HepG2 (cell line): ENCODE measurements around the gene KIF3C. TPM values are rescaled to one million over a fixed set of nuclear protein-coding genes. Genes with fewer than 3 reads are reported as not detected.
A peak's percentile ranks its signal among the peaks of the same experiment; 100 is the strongest.

Experiments
- ATAC-seq: fragments of 200-7000 bp; cut with Tn5 transposase; 3 replicates; pipeline ENCODE4 v1.9.1; 2020; ENCODE audit warnings: mild to moderate bottlenecking, moderate library complexity
- BruUV-seq: library from RNA; stranded (reverse); fragments of 400-500 nt; replicated peaks from 2 replicates; lab custom pipeline; 2021; lab: Mats Ljungman, UMichigan
- CTCF ChIA-PET: fragments of 300-600 bp; formaldehyde crosslinking; extraction: SDS; loops from one replicate; lab custom pipeline; 2021; ENCODE audit warnings: low total read pairs, inconsistent platforms, low intra/inter-chr PET ratio; lab: Yijun Ruan, JAX
- POLR2A ChIA-PET: fragments of 350-600 bp; sonication (Branson Sonifier 250); formaldehyde crosslinking; loops from one replicate; lab custom pipeline; 2020; ENCODE audit warnings: antibody characterized with exemption, inconsistent platforms; lab: Yijun Ruan, JAX
- DNase-seq: peaks from one replicate; pipeline ENCODE4 v3.0.0-alpha.2; 2015; ENCODE audit warnings: low spot score
- FAIRE-seq: peaks from 3 replicates; lab custom pipeline; 2011; peaks lifted over from hg19 to GRCh38; lab: Jason Lieb, UNC
- H2AFZ ChIP-seq: one replicate; pipeline ENCODE4 v1.6.1; 2011; ENCODE audit warnings: low read length, inconsistent platforms
- H3K27ac ChIP-seq: fragments of 300-600 bp; 3 replicates; pipeline ENCODE4 v1.8.0; 2011; ENCODE audit warnings: mixed run types, mild to moderate bottlenecking, mixed read lengths, low read length, inconsistent platforms; ENCODE audit not compliant: insufficient read depth; ENCODE audit errors: extremely low read length
- H3K27me3 ChIP-seq, 2 experiments: fragments of 200-600 bp in 1 of 2; 2 replicates in 1 of 2; 3 replicates in 1 of 2; pipeline versions ENCODE4 v1.6.0 to v1.8.0; 2011; ENCODE audit warnings: low read length in 2 of 2, mild to moderate bottlenecking in 2 of 2, moderate library complexity in 2 of 2, inconsistent platforms in 1 of 2; ENCODE audit not compliant: insufficient read depth in 2 of 2, control insufficient read depth in 1 of 2
- H3K36me3 ChIP-seq, 2 experiments: fragments of 200-600 bp in 1 of 2; replicated peaks in 1 of 2; 2 replicates in 1 of 2; 3 replicates in 1 of 2; pipeline versions ENCODE4 v1.5.1 to v1.8.0; 2011; ENCODE audit warnings: low read length in 2 of 2, inconsistent platforms in 1 of 2; ENCODE audit not compliant: insufficient read depth in 2 of 2, control insufficient read depth in 1 of 2
- H3K4me1 ChIP-seq: 2 replicates; pipeline ENCODE4 v1.5.1; 2012; ENCODE audit warnings: low read length, inconsistent platforms; ENCODE audit not compliant: insufficient read depth
- H3K4me2 ChIP-seq: 2 replicates; pipeline ENCODE4 v1.6.0; 2011; ENCODE audit warnings: low read depth, low read length, inconsistent platforms
- H3K4me3 ChIP-seq, 3 experiments: fragments of 200-600 bp in 1 of 3; sonication (generic), shearing (Covaris generic) in 1 of 3; replicated peaks in 1 of 3; 2 replicates each; pipeline ENCODE4 v1.5.1; 2011 to 2016; ENCODE audit warnings: low read length in 3 of 3, inconsistent platforms in 2 of 3, low read depth in 2 of 3, mild to moderate bottlenecking in 2 of 3, control low read depth in 1 of 3, mixed read lengths in 1 of 3; ENCODE audit not compliant: insufficient read depth in 1 of 3
- H3K79me2 ChIP-seq: one replicate; pipeline ENCODE4 v1.6.1; 2011; ENCODE audit warnings: low read length, inconsistent platforms; ENCODE audit not compliant: insufficient read depth
- H3K9ac ChIP-seq: 2 replicates; pipeline ENCODE4 v1.6.0; 2011; ENCODE audit warnings: mild to moderate bottlenecking, low read depth, low read length, inconsistent platforms; ENCODE audit not compliant: insufficient read depth
- H3K9me3 ChIP-seq: 2 replicates; pipeline ENCODE4 v1.5.1; 2012; ENCODE audit warnings: mild to moderate bottlenecking, low read length
- H4K20me1 ChIP-seq: 2 replicates; pipeline ENCODE4 v1.6.0; 2011; ENCODE audit warnings: inconsistent platforms, mild to moderate bottlenecking, low read length, moderate library complexity; ENCODE audit not compliant: insufficient read depth
- FOSL2 ChIP-seq: sonication (generic); formaldehyde crosslinking; IDR thresholded peaks from 2 replicates; pipeline ENCODE4 v1.4.0; 2020; ENCODE audit warnings: missing genetic modification reagents
- TEAD3 ChIP-seq: optimal IDR thresholded peaks from 2 replicates; pipeline ENCODE3; 2016; ENCODE audit warnings: borderline replicate concordance
- ZIK1 ChIP-seq: sonication (generic); formaldehyde crosslinking; IDR thresholded peaks from 2 replicates; pipeline ENCODE4 v1.5.0; 2020; ENCODE audit warnings: mild to moderate bottlenecking, low read depth, missing genetic modification reagents, borderline replicate concordance
- ZNF317 ChIP-seq: sonication (generic); formaldehyde crosslinking; IDR thresholded peaks from 2 replicates; pipeline ENCODE4 v1.5.0; 2020; ENCODE audit warnings: mild to moderate bottlenecking, missing genetic modification reagents
- ZNF605 ChIP-seq: sonication (generic); formaldehyde crosslinking; IDR thresholded peaks from 2 replicates; pipeline ENCODE4 v1.8.0; 2022; ENCODE audit warnings: mild to moderate bottlenecking, missing genetic modification reagents
- ZNF746 ChIP-seq: sonication (generic); formaldehyde crosslinking; IDR thresholded peaks from 2 replicates; pipeline ENCODE4 v1.8.0; 2022; ENCODE audit warnings: mild to moderate bottlenecking, missing genetic modification reagents
- WGBS: methylation state at CpG from one replicate; pipeline ENCODE4 v1.1.6; 2017; ENCODE audit warnings: low lambda C conversion rate; 5-methylcytosine and 5-hydroxymethylcytosine counted together
- in situ Hi-C: cut with HindIII; loops from 2 replicates; pipeline ENCODE4 v1.10.0; 2017; ENCODE audit warnings: low pct_unique_long_range_greater_than_20kb; ENCODE audit not compliant: extremely low pct_ligation_motif_present
- intact Hi-C: fragments of 100-400 bp; cut with micrococcal nuclease; formaldehyde crosslinking; loops from one replicate; pipeline ENCODE4 v1.10.0; 2022; ENCODE audit not compliant: unreplicated experiment
- polyA plus RNA-seq, 8 experiments: library from polyadenylated mRNA; depleted of rRNA in 3 of 8; stranded (reverse) in 7 of 8; unstranded in 1 of 8; fragments of >200 nt; fragmentation: Illumina TruSeq in 4 of 8; extraction: Trizol in 4 of 8; gene quantifications; 2 replicates each; pipeline versions ENCODE4 v1.2.1 to v1.2.3, GENCODE V29; 2011 to 2016; ENCODE audit warnings: low read depth in 4 of 8, missing spikeins in 1 of 8, mixed read lengths in 1 of 8; ENCODE audit not compliant: insufficient read depth in 1 of 8
- total RNA-seq, 5 experiments: library from RNA; depleted of rRNA; stranded (reverse); fragments of >200 nt; fragmentation: Illumina TruSeq; extraction: Trizol; gene quantifications; 2 replicates each; pipeline ENCODE4 v1.2.3, GENCODE V29; 2016; ENCODE audit warnings: low read depth in 1 of 5

Gene KIF3C
- total and polyA plus RNA-seq, 2 of the 13 experiments (the other 11 are each of a cell fraction or from before 2014, with no cell fraction given), result 3.6 to 4.9 TPM

DNA sequence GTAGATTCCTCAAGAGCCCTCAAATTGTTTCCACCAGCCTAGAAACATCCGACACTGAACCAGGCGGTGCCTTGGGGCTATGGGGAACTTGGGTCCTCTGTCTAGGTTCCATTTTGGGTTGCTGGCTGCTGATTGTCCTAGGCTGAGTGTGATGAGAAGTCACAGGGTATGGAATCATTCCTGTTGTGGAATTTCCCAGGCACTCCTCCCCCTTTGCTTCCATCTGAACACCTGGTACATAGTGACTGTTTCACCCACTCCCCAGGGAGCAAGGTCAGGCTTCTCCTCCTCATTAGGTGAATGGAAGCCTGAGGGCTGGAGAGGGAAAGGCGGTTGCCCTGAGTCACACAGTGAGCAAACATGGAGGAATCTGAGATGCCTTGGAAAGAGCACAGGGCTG lies 4.5 kb downstream of the KIF3C start:
- POLR2A ChIA-PET, result no interaction called here
- Histone ChIP-seq H3K27ac (no peak overlapping the region), H4K20me1 (no peaks in the 10 kb centered on the region), H2AFZ (no peak overlapping the region), H3K9ac (no peak overlapping the region), H3K27me3 (no peaks in the 10 kb centered on the region), H3K4me1 (peaks cover 48% of the 10 kb centered on the region), H3K9me3 (no peaks in the 10 kb centered on the region), H3K4me2 (no peak overlapping the region), H3K79me2 (no peaks in the 10 kb centered on the region), H3K4me3 (no peak overlapping the region), H3K36me3 (no peaks in the 10 kb centered on the region)
- FAIRE-seq, result no peak
- intact Hi-C loops (no loop called here), in situ Hi-C loops (loop anchor here (25.0 kb wide), 1 partner anchor 360 kb away; the partner anchor contains the start of genes ADGRF3 and SELENOI)
- CTCF ChIA-PET, result no interaction called here
- 88% methylated on average over 3 of the region's 3 CpGs for WGBS
- TF ChIP-seq FOSL2, result peak; percentile 34; the same call in 1 of the 2 replicates
- 0 out of 2 replicates have a peak, but pooled peaks have one; percentile 31 for TF ChIP-seq ZNF605
- TF ChIP-seq ZNF317 (CRISPR knock-in tag), result no peak
- no peak for TF ChIP-seq ZIK1 (CRISPR knock-in tag)
- TF ChIP-seq TEAD3 (CRISPR knock-in tag), result peak; percentile 23
- BruUV-seq, result no TSS peak
- DNase-seq, result peak; percentile 53
- ATAC-seq, result no peak

DNA sequence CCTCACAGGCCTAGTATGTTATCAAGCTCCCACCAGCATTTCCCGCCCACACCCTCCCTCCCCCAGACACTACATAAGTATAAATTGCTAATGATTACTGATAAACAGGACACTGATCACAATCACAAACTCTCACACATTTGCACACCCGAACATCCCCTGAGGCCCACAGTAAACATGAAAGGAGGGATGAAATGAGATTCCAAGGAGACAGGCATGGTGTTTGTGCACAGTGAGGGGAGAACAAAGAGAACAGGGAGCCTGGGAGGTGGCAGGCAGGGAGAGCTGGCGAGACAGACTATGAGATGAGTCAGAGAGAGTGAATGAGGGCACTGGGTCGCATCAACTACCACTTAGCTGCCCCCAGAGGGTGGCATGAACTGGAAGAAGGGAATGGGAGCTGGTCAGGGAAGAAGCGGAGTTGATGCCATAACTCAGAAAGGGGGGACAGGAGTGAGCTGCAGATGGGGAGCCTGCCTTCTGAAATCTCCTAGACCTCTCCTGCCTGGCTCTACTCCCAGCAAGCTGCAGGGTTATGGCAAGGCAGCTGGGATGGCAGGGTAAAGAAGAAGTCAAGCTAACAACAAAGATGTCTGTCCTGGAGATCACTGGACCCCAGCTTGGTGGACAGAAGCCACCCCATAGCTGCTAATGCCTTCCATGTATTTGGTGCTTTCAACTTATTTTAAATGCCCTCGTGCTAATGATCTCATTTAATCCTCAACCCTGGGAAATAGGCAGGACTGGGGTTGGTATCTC lies 5.1 kb downstream of the KIF3C start:
- H3K79me2 ChIP-seq, result no peaks in the 10 kb centered on the region
- H3K27me3 ChIP-seq, result no peaks in the 10 kb centered on the region
- H3K36me3 ChIP-seq, result no peaks in the 10 kb centered on the region
- H3K4me2 ChIP-seq, result no peak overlapping the region
- no peaks in the 10 kb centered on the region for H3K9me3 ChIP-seq
- H3K27ac ChIP-seq, result no peak overlapping the region
- peaks cover 47% of the 10 kb centered on the region for H3K4me1 ChIP-seq
- WGBS, result 75% methylated on average over 6 of the region's 6 CpGs
- TF ChIP-seq FOSL2, result peak; percentile 43
- no peak for TF ChIP-seq ZNF746 (CRISPR knock-in tag)
- intact Hi-C loops, result no loop called here
- CTCF ChIA-PET, result no interaction called here
- H3K9ac ChIP-seq, result no peak overlapping the region
- POLR2A ChIA-PET, result no interaction called here
- no peaks in the 10 kb centered on the region for H4K20me1 ChIP-seq
- BruUV-seq, result no TSS peak
- no peak overlapping the region for H3K4me3 ChIP-seq
- ATAC-seq, result no peak
- no peak for DNase-seq
- in situ Hi-C loops, result loop anchor here (25.0 kb wide), 1 partner anchor 360 kb away; the partner anchor contains the start of genes ADGRF3 and SELENOI
- no peak for FAIRE-seq
- no peak overlapping the region for H2AFZ ChIP-seq
